ENCODE measurements around the gene NUMA1.

Gene NUMA1

GRCh38 chr11:72075756-72076155, 4.6 kb downstream of the NUMA1 start:
- no peak for DNase-seq (ENCODE audit: low read depth)
- H3K9ac ChIP-seq (ENCODE audit: low read length): no peak overlapping the region
- H3K4me1 ChIP-seq (ENCODE audit: control insufficient read depth, insufficient read depth, low read length): peaks cover 33% of the 10 kb centered on the region
- no peaks in the 10 kb centered on the region for H3K9me3 ChIP-seq (ENCODE audit: control insufficient read depth, low read length)
- no peak overlapping the region for H3K4me3 ChIP-seq (ENCODE audit: low read length)
- no peaks in the 10 kb centered on the region for H3K27me3 ChIP-seq (replicated peaks; ENCODE audit: control insufficient read depth, insufficient read depth, low read length)
- H3K36me3 ChIP-seq (ENCODE audit: control insufficient read depth, insufficient read depth, low read length, severe bottlenecking): no peaks in the 10 kb centered on the region

- DNase-seq (ENCODE audit: low read depth): peak; percentile 15
- Histone ChIP-seq H3K4me1 (ENCODE audit: control insufficient read depth, insufficient read depth, low read length) (peaks cover 40% of the 10 kb centered on the region), H3K36me3 (ENCODE audit: control insufficient read depth, insufficient read depth, low read length, severe bottlenecking) (no peaks in the 10 kb centered on the region), H3K9ac (ENCODE audit: low read length) (no peak overlapping the region), H3K9me3 (ENCODE audit: control insufficient read depth, low read length) (no peaks in the 10 kb centered on the region), H3K27me3 (replicated peaks; ENCODE audit: control insufficient read depth, insufficient read depth, low read length) (no peaks in the 10 kb centered on the region), H3K4me3 (ENCODE audit: low read length) (no peak overlapping the region)
These were observed 5.2 kb downstream of the NUMA1 start for GRCh38 chr11:72075109-72075508.

- DNase-seq (ENCODE audit: low read depth): peak; percentile 68
- Histone ChIP-seq H3K4me1 (ENCODE audit: control insufficient read depth, insufficient read depth, low read length) (peaks cover 52% of the 10 kb centered on the region), H3K9ac (ENCODE audit: low read length) (peak overlapping the region; percentile 25), H3K9me3 (ENCODE audit: control insufficient read depth, low read length) (no peaks in the 10 kb centered on the region), H3K27me3 (replicated peaks; ENCODE audit: control insufficient read depth, insufficient read depth, low read length) (no peaks in the 10 kb centered on the region), H3K36me3 (ENCODE audit: control insufficient read depth, insufficient read depth, low read length, severe bottlenecking) (peaks cover 3% of the 10 kb centered on the region), H3K4me3 (ENCODE audit: low read length) (no peak overlapping the region)
These were observed 8.0 kb downstream of the NUMA1 start for GRCh38 chr11:72072348-72072747.

- H3K4me3 ChIP-seq (ENCODE audit: low read length): peak overlapping the region; percentile 21
- peaks cover 3% of the 10 kb centered on the region for H3K36me3 ChIP-seq (ENCODE audit: control insufficient read depth, insufficient read depth, low read length, severe bottlenecking)
- no peak for DNase-seq (ENCODE audit: low read depth)
- peak overlapping the region; percentile 83 for H3K9ac ChIP-seq (ENCODE audit: low read length)
- no peaks in the 10 kb centered on the region for H3K27me3 ChIP-seq (replicated peaks; ENCODE audit: control insufficient read depth, insufficient read depth, low read length)
- no peaks in the 10 kb centered on the region for H3K9me3 ChIP-seq (ENCODE audit: control insufficient read depth, low read length)
- H3K4me1 ChIP-seq (ENCODE audit: control insufficient read depth, insufficient read depth, low read length): peaks cover 64% of the 10 kb centered on the region
These were observed 9.9 kb downstream of the NUMA1 start for GRCh38 chr11:72070491-72070890.

GRCh38 chr11:72069787-72070251, 10.5 kb downstream of the NUMA1 start:
- DNase-seq (ENCODE audit: low read depth): peak; percentile 89
- peaks cover 64% of the 10 kb centered on the region for H3K4me1 ChIP-seq (ENCODE audit: control insufficient read depth, insufficient read depth, low read length)
- no peaks in the 10 kb centered on the region for H3K9me3 ChIP-seq (ENCODE audit: control insufficient read depth, low read length)
- peaks cover 3% of the 10 kb centered on the region for H3K36me3 ChIP-seq (ENCODE audit: control insufficient read depth, insufficient read depth, low read length, severe bottlenecking)
- peak overlapping the region; percentile 83 for H3K9ac ChIP-seq (ENCODE audit: low read length)
- no peaks in the 10 kb centered on the region for H3K27me3 ChIP-seq (replicated peaks; ENCODE audit: control insufficient read depth, insufficient read depth, low read length)
- peak overlapping the region; percentile 57 for H3K4me3 ChIP-seq (ENCODE audit: low read length)

GRCh38 chr11:72069200-72069599, 11.1 kb downstream of the NUMA1 start:
- Histone ChIP-seq H3K4me3 (ENCODE audit: low read length) (peak overlapping the region; percentile 57), H3K9me3 (ENCODE audit: control insufficient read depth, low read length) (no peaks in the 10 kb centered on the region), H3K36me3 (ENCODE audit: control insufficient read depth, insufficient read depth, low read length, severe bottlenecking) (peaks cover 3% of the 10 kb centered on the region), H3K9ac (ENCODE audit: low read length) (peak overlapping the region; percentile 83), H3K27me3 (replicated peaks; ENCODE audit: control insufficient read depth, insufficient read depth, low read length) (no peaks in the 10 kb centered on the region), H3K4me1 (ENCODE audit: control insufficient read depth, insufficient read depth, low read length) (peaks cover 64% of the 10 kb centered on the region)
- DNase-seq (ENCODE audit: low read depth): peak; percentile 60

- peaks cover 64% of the 10 kb centered on the region for H3K4me1 ChIP-seq (ENCODE audit: control insufficient read depth, insufficient read depth, low read length)
- H3K27me3 ChIP-seq (replicated peaks; ENCODE audit: control insufficient read depth, insufficient read depth, low read length): no peaks in the 10 kb centered on the region
- peaks cover 3% of the 10 kb centered on the region for H3K36me3 ChIP-seq (ENCODE audit: control insufficient read depth, insufficient read depth, low read length, severe bottlenecking)
- H3K4me3 ChIP-seq (ENCODE audit: low read length): no peak overlapping the region
- no peak overlapping the region for H3K9ac ChIP-seq (ENCODE audit: low read length)
- DNase-seq (ENCODE audit: low read depth): no peak
- no peaks in the 10 kb centered on the region for H3K9me3 ChIP-seq (ENCODE audit: control insufficient read depth, low read length)
These were observed 12.7 kb downstream of the NUMA1 start for GRCh38 chr11:72067676-72068075.

GRCh38 chr11:72067266-72067665, 13.1 kb downstream of the NUMA1 start:
- H3K9ac ChIP-seq (ENCODE audit: low read length): peak overlapping the region; percentile 52
- peaks cover 4% of the 10 kb centered on the region for H3K36me3 ChIP-seq (ENCODE audit: control insufficient read depth, insufficient read depth, low read length, severe bottlenecking)
- no peaks in the 10 kb centered on the region for H3K27me3 ChIP-seq (replicated peaks; ENCODE audit: control insufficient read depth, insufficient read depth, low read length)
- peak overlapping the region; percentile 49 for H3K4me3 ChIP-seq (ENCODE audit: low read length)
- no peak for DNase-seq (ENCODE audit: low read depth)
- H3K4me1 ChIP-seq (ENCODE audit: control insufficient read depth, insufficient read depth, low read length): peaks cover 60% of the 10 kb centered on the region
- H3K9me3 ChIP-seq (ENCODE audit: control insufficient read depth, low read length): no peaks in the 10 kb centered on the region

GRCh38 chr11:72066855-72067254, 13.5 kb downstream of the NUMA1 start:
- Histone ChIP-seq H3K4me1 (ENCODE audit: control insufficient read depth, insufficient read depth, low read length) (peaks cover 56% of the 10 kb centered on the region), H3K9me3 (ENCODE audit: control insufficient read depth, low read length) (no peaks in the 10 kb centered on the region), H3K4me3 (ENCODE audit: low read length) (peak overlapping the region; percentile 49), H3K9ac (ENCODE audit: low read length) (peak overlapping the region; percentile 52), H3K27me3 (replicated peaks; ENCODE audit: control insufficient read depth, insufficient read depth, low read length) (no peaks in the 10 kb centered on the region), H3K36me3 (ENCODE audit: control insufficient read depth, insufficient read depth, low read length, severe bottlenecking) (peaks cover 8% of the 10 kb centered on the region)
- DNase-seq (ENCODE audit: low read depth): peak; percentile 16

- peaks cover 10% of the 10 kb centered on the region for H3K36me3 ChIP-seq (ENCODE audit: control insufficient read depth, insufficient read depth, low read length, severe bottlenecking)
These were observed 18.5 kb downstream of the NUMA1 start for GRCh38 chr11:72061739-72062396.

GRCh38 chr11:72058416-72059034, 21.8 kb downstream of the NUMA1 start:
- Histone ChIP-seq H3K9ac (ENCODE audit: low read length) (no peak overlapping the region), H3K4me1 (ENCODE audit: control insufficient read depth, insufficient read depth, low read length) (no peaks in the 10 kb centered on the region), H3K27me3 (replicated peaks; ENCODE audit: control insufficient read depth, insufficient read depth, low read length) (no peaks in the 10 kb centered on the region), H3K9me3 (ENCODE audit: control insufficient read depth, low read length) (no peaks in the 10 kb centered on the region), H3K4me3 (ENCODE audit: low read length) (no peak overlapping the region), H3K36me3 (ENCODE audit: control insufficient read depth, insufficient read depth, low read length, severe bottlenecking) (peaks cover 10% of the 10 kb centered on the region)
- DNase-seq (ENCODE audit: low read depth): peak; percentile 40

More at GRCh38 chr11:72061739-72062396, 18.5 kb downstream of the NUMA1 start:
- no peak for DNase-seq (ENCODE audit: low read depth)
- H3K9me3 ChIP-seq (ENCODE audit: control insufficient read depth, low read length): no peaks in the 10 kb centered on the region
- no peak overlapping the region for H3K9ac ChIP-seq (ENCODE audit: low read length)
- H3K4me1 ChIP-seq (ENCODE audit: control insufficient read depth, insufficient read depth, low read length): peaks cover 7% of the 10 kb centered on the region
- H3K4me3 ChIP-seq (ENCODE audit: low read length): no peak overlapping the region
- no peaks in the 10 kb centered on the region for H3K27me3 ChIP-seq (replicated peaks; ENCODE audit: control insufficient read depth, insufficient read depth, low read length)
